ENCODE data around the gene PNPLA7. TPM values are rescaled to one million over a fixed set of nuclear protein-coding genes. Genes with fewer than 3 reads are reported as not detected.
A peak's percentile ranks its signal among the peaks of the same experiment; 100 is the strongest.

PNPLA7 gene
- total and polyA plus RNA-seq, 11 donors: 0.78 to 10.1 (median 7.6) TPM

DNA sequence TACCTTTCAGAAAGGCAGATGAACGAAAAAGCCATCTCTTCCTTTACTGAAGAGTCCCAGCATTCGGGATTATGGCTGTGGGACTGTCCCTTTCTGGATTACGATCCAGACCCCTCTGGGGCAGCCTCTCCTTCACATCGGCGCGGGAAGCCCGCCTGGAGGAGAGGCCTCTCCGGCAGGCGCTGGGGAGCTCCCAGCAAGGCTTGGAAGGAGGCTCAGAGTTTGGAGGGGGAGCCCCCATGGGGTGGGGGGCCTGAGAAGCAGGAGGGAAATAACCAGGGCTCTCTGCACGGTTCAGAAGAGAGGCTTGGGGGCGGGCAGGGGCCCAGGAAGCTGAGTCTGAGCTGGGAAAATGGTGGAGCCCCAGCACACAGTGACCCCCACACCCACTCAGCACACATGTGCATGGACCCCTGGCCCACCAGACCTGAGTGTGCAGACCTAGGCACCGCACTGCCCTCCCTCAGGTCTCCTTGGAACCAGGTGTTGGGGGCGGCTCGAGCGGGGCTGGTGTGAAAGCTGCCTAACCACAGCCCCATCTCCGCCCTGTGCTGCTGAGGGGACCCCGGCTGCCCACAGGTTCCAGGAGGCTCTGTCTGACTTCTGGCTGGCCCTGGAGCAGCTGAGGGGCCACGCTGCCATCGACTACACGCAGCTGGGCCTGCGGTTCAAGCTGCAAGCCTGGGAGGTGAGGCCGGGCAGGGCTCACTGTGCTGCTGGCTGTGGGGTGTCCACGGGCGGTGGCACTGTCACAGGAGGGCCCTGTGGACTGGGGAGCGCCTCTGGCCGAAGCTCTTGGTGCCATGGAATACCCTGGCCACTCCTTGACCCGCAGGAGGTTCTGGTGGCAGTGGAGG is 122.5 kb downstream of the PNPLA7 start:
- Histone ChIP-seq H3K4me1 (peaks cover 0 to 26% (median 14%) of the 10 kb centered on the region in 12 donors), H3K4me3 (no peak overlapping the region), H3K9me3 (no peaks in the 10 kb centered on the region), H3K36me3 (no peaks in the 10 kb centered on the region), H3K27ac (no peak overlapping the region), H3K27me3 (no peaks in the 10 kb centered on the region)
- no peak for ATAC-seq
- WGBS, 4 donors: 80 to 87% (median 85%) methylated on average over 10 to 27 of the region's 27 CpGs
- DNase-seq: peak in 2 of 5 donors; percentile 16 to 47
- no peak for TF ChIP-seq POLR2A (IDR thresholded peaks at IDR 0.05)
- no peak for TF ChIP-seq CTCF (IDR thresholded peaks at IDR 0.05)
- intact Hi-C loops (cut with DNase I): loop anchor here in 3 of 10 donors (10.0 kb wide), 2 partner anchors 97 to 303 kb away; no protein-coding TSS in a partner anchor

- Histone ChIP-seq H3K4me1 (peaks cover 0 to 38% (median 23%) of the 10 kb centered on the region in 12 donors), H3K9me3 (no peaks in the 10 kb centered on the region), H3K27me3 (no peaks in the 10 kb centered on the region), H3K36me3 (no peaks in the 10 kb centered on the region), H3K27ac (peak overlapping the region in 2 of 12 donors; percentile 1 to 27), H3K4me3 (no peak overlapping the region)
- no peak for ATAC-seq
- TF ChIP-seq POLR2A (IDR thresholded peaks at IDR 0.05) (no peak), CTCF (IDR thresholded peaks at IDR 0.05) (no peak)
- intact Hi-C loops (cut with DNase I): loop anchor here in 3 of 10 donors (10.0 kb wide), 2 partner anchors 99 to 301 kb away; no protein-coding TSS in a partner anchor
- peak in 2 of 5 donors; percentile 33 to 53 for DNase-seq
- 76 to 84% (median 76%) methylated on average over 13 to 18 of the region's 18 CpGs for WGBS, 4 donors
These were observed 124.1 kb downstream of the PNPLA7 start for GRCh38 chr9:137426018-137426681.

DNA sequence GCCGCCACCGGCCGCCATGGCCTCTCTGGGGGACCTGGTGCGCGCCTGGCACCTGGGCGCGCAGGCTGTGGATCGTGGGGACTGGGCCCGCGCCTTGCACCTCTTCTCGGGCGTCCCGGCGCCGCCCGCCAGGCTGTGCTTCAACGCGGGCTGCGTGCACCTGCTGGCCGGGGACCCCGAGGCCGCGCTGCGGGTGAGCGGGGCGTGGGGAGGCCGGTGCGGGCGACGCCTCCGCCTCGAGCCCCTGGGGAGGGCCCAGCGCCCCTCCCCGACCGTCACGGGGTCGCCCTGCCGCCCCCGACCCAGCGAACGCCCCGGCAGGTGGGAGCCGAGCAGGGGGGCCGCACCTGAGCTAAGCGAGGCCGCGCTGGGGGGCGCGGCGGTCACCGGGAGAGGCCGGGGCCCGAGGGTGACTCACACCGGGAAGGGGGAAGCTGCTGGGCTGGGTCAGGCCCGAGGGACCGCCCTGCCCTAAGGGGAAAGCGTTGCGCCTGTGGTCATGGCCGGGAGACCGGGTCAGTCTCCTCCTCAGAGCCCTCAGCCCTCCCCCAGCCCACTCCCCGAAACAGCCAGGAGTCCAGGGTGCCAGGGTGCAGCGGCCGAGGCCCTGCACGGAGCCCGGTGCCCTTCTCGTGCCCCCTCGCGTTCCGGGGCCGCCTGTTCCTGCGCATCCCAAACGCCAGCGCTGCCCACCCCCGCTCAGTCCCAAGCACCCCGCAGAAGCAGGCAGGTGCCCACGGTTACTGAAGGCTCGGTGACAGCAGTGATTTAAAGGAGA is 126.5 kb downstream of the PNPLA7 start:
- peak overlapping the region; percentile 36 to 100 (median 86) for H3K4me3 ChIP-seq
- no peaks in the 10 kb centered on the region for H3K27me3 ChIP-seq
- intact Hi-C loops (cut with DNase I): loop anchor here in 3 of 10 donors (2.0 to 10.0 kb wide), 5 partner anchors 21 to 299 kb away; partner anchors contain the start of gene NRARP (in 1 of the 3)
- peak in 2 of 5 donors; percentile 48 to 75 for DNase-seq
- no peaks in the 10 kb centered on the region for H3K36me3 ChIP-seq
- no peaks in the 10 kb centered on the region for H3K9me3 ChIP-seq
- peaks cover 0 to 38% (median 25%) of the 10 kb centered on the region in 12 donors for H3K4me1 ChIP-seq
- H3K27ac ChIP-seq: peak overlapping the region in 11 of 12 donors; percentile 30 to 89 (median 81)
- WGBS, 4 donors: 16 to 69% (median 18%) methylated on average over 12 to 77 of the region's 77 CpGs
- peak in 3 of 4 donors; percentile 15 to 24 (median 24) for ATAC-seq
- TF ChIP-seq POLR2A (IDR thresholded peaks at IDR 0.05): no peak
- TF ChIP-seq CTCF (IDR thresholded peaks at IDR 0.05): peak in 5 of 12 donors; percentile 4 to 42 (median 11)
